Adrenal gland (tissue), 5 donors: ENCODE measurements around the gene HSFX2.

Source experiments
- CTCF ChIP-seq, 6 experiments: fragments of 450-650 bp in 4 of 6; fragments of 200-600 bp in 2 of 6; sonication (generic) in 1 of 6; IDR thresholded peaks; 1 replicate in 5 of 6; 2 replicates in 1 of 6; pipeline versions ENCODE4 v1.5.1 to v1.8.0; 2016 to 2021; ENCODE audit warnings: antibody characterized with exemption in 6 of 6, mild to moderate bottlenecking in 2 of 6, moderate library complexity in 1 of 6
- POLR2A ChIP-seq, 2 donors: fragments of 450-650 bp; IDR thresholded peaks; one replicate each; pipeline ENCODE4 v1.6.1; 2017; ENCODE audit warnings: antibody characterized with exemption in 2 of 2, mild to moderate bottlenecking in 2 of 2, moderate library complexity in 1 of 2
- donor health status: DM: no; HTN: no; CAD: no.

GRCh38 chrX:149569770-149570169, 25.3 kb downstream of the HSFX2 start:
- no peak for TF ChIP-seq CTCF (IDR thresholded peaks at IDR 0.05)
- TF ChIP-seq POLR2A (IDR thresholded peaks at IDR 0.05): no peak
